HG03565 (cell line): Measurements from ENCODE around the gene IRX4.
"Not testable (repeated sequence)": the region's sequence is repeated elsewhere in the genome, so short reads cannot be mapped to it uniquely, and the experiment has no call there.

Experiments
- ATAC-seq: cut with Tn5 transposase; IDR thresholded peaks from one replicate; pipeline ENCODE4 v1.9.1; 2021; ENCODE audit warnings: mild to moderate bottlenecking, moderate library complexity; ENCODE audit not compliant: unreplicated experiment

IRX4 gene

GRCh38 chr5:1860949-1861348 lies 21.8 kb downstream of the IRX4 start:
- no peak for ATAC-seq

GRCh38 chr5:1860021-1860610 lies 22.6 kb downstream of the IRX4 start:
- ATAC-seq = no peak

- ATAC-seq = no peak
Observed at GRCh38 chr5:1859099-1859498, 23.6 kb downstream of the IRX4 start.

GRCh38 chr5:1858436-1858835 lies 24.3 kb downstream of the IRX4 start:
- no peak for ATAC-seq

GRCh38 chr5:1857256-1857600 lies 25.5 kb downstream of the IRX4 start:
- ATAC-seq = no peak

- ATAC-seq = no peak
Observed at GRCh38 chr5:1856596-1857255, 26.0 kb downstream of the IRX4 start.

- ATAC-seq = no peak
Observed at GRCh38 chr5:1855596-1855995, 27.1 kb downstream of the IRX4 start.

GRCh38 chr5:1855075-1855474 lies 27.6 kb downstream of the IRX4 start:
- no peak for ATAC-seq

- ATAC-seq = no peak
Observed at GRCh38 chr5:1853531-1853930, 29.2 kb downstream of the IRX4 start.

- no peak for ATAC-seq
Observed at GRCh38 chr5:1852324-1852947, 30.3 kb downstream of the IRX4 start.

- ATAC-seq = no peak
Observed at GRCh38 chr5:1851290-1851934, 31.3 kb downstream of the IRX4 start.

GRCh38 chr5:1850324-1851154 lies 32.2 kb downstream of the IRX4 start:
- ATAC-seq = no peak

GRCh38 chr5:1847611-1848010 lies 35.1 kb downstream of the IRX4 start:
- no peak for ATAC-seq

GRCh38 chr5:1847056-1847455 lies 35.7 kb downstream of the IRX4 start:
- ATAC-seq = no peak

GRCh38 chr5:1846583-1846982 lies 36.1 kb downstream of the IRX4 start:
- no peak for ATAC-seq

GRCh38 chr5:1845696-1846095 lies 37.0 kb downstream of the IRX4 start:
- no peak for ATAC-seq

- ATAC-seq = no peak
Observed at GRCh38 chr5:1844708-1845436, 37.9 kb downstream of the IRX4 start.

- not testable (repeated sequence) for ATAC-seq
Observed at GRCh38 chr5:1843761-1844160, 39.0 kb downstream of the IRX4 start.

GRCh38 chr5:1842004-1842819 lies 40.5 kb downstream of the IRX4 start:
- no peak for ATAC-seq
